A549 (cell line): ENCODE data around the gene OR2L8. TPM values are rescaled to one million over a fixed set of nuclear protein-coding genes. Genes with fewer than 3 reads are reported as not detected.

ENCODE experiments used
- ATAC-seq, 2 experiments: fragments of 200-7000 bp in 1 of 2; fragments of >200 bp in 1 of 2; cut with Nextera tagmentation in 1 of 2; cut with Tn5 transposase in 1 of 2; 3 replicates each; pipeline versions ENCODE4 v1.8.0 to v1.9.1; 2018 to 2020; ENCODE audit warnings: mild to moderate bottlenecking in 1 of 2, moderate library complexity in 1 of 2
- CTCF ChIA-PET: fragments of 300-600 bp; sonication (Branson Sonifier 250); formaldehyde crosslinking; extraction: SDS; loops from one replicate; lab custom pipeline; 2021; ENCODE audit warnings: antibody characterized with exemption, inconsistent platforms; lab: Yijun Ruan, JAX
- POLR2A ChIA-PET: fragments of 350-600 bp; formaldehyde crosslinking; extraction: SDS; loops from one replicate; lab custom pipeline; 2021; ENCODE audit warnings: antibody characterized with exemption, inconsistent platforms; lab: Yijun Ruan, JAX
- DNase-seq, 2 experiments: peaks; one replicate each; pipeline versions ENCODE4 v3.0.0 to v3.0.0-alpha.2; 2011 to 2016; ENCODE audit warnings: low read depth in 1 of 2, low spot score in 1 of 2
- FAIRE-seq: peaks from 2 replicates; lab custom pipeline; 2011; peaks lifted over from hg19 to GRCh38; lab: Jason Lieb, UNC
- H3K27ac ChIP-seq, 2 experiments: fragments of >200 bp; sonication (Bioruptor Twin); formaldehyde crosslinking; 3 replicates each; pipeline ENCODE4 v1.5.1; 2016 to 2017
- H3K4me1 ChIP-seq: fragments of >200 bp; sonication (Bioruptor Twin); formaldehyde crosslinking; 3 replicates; pipeline ENCODE4 v1.6.1; 2016
- H3K4me2 ChIP-seq: fragments of >200 bp; sonication (Bioruptor Twin); formaldehyde crosslinking; 3 replicates; pipeline ENCODE4 v1.6.1; 2016
- H3K4me3 ChIP-seq: fragments of >200 bp; sonication (Bioruptor Twin); formaldehyde crosslinking; 3 replicates; pipeline ENCODE4 v1.5.1; 2016
- H3K9me3 ChIP-seq: fragments of >200 bp; sonication (Bioruptor Twin); formaldehyde crosslinking; 3 replicates; pipeline ENCODE4 v1.6.1; 2016
- BCL3 ChIP-seq: fragments of >200 bp; sonication (Bioruptor Twin); formaldehyde crosslinking; IDR thresholded peaks from 3 replicates; pipeline ENCODE4 v1.6.1; 2016
- CBX8 ChIP-seq: fragments of 200-600 bp; sonication (generic); IDR thresholded peaks from 2 replicates; pipeline ENCODE4 v1.6.1; 2016
- CTCF ChIP-seq: fragments of >200 bp; sonication (Bioruptor Twin); formaldehyde crosslinking; IDR thresholded peaks from 3 replicates; pipeline ENCODE4 v1.5.1; 2016
- EP300 ChIP-seq, 2 experiments: fragments of >200 bp; sonication (Bioruptor Twin); formaldehyde crosslinking; IDR thresholded peaks; 2 replicates in 1 of 2; 3 replicates in 1 of 2; pipeline ENCODE4 v1.6.1; 2016 to 2017
- FOSL2 ChIP-seq, 2 experiments: fragments of 450-650 bp in 1 of 2; fragments of >200 bp in 1 of 2; sonication (Bioruptor Twin) in 1 of 2; formaldehyde crosslinking; IDR thresholded peaks; 2 replicates each; pipeline versions ENCODE4 v1.5.0 to v1.6.1; 2016 to 2020; ENCODE audit warnings: mild to moderate bottlenecking in 1 of 2, moderate library complexity in 1 of 2
- GATA3 ChIP-seq: IDR thresholded peaks from 2 replicates; pipeline ENCODE4 v1.6.1; 2012; ENCODE audit warnings: borderline replicate concordance
- HDAC2 ChIP-seq: fragments of 200-600 bp; sonication (generic); IDR thresholded peaks from 2 replicates; pipeline ENCODE4 v1.6.1; 2016
- HEYL ChIP-seq: fragments of 250-450 bp; sonication (Bioruptor Pico); IDR thresholded peaks from 2 replicates; pipeline ENCODE4 v1.8.0; 2021; ENCODE audit warnings: mild to moderate bottlenecking, moderate library complexity
- HOXB13 ChIP-seq: fragments of 250-450 bp; sonication (Bioruptor Pico); IDR thresholded peaks from 2 replicates; pipeline ENCODE4 v1.5.0; 2020; ENCODE audit warnings: low read depth, mild to moderate bottlenecking, moderate library complexity
- JUNB ChIP-seq: fragments of >200 bp; sonication (Bioruptor Twin); formaldehyde crosslinking; IDR thresholded peaks from 2 replicates; pipeline ENCODE4 v1.6.1; 2016
- KDM1A ChIP-seq: fragments of 200-600 bp; sonication (generic); IDR thresholded peaks from 2 replicates; pipeline ENCODE4 v1.6.1; 2016; ENCODE audit warnings: low read depth, mild to moderate bottlenecking
- KDM5A ChIP-seq: fragments of 200-600 bp; sonication (generic); IDR thresholded peaks from 2 replicates; pipeline ENCODE4 v1.6.1; 2016; ENCODE audit warnings: antibody characterized with exemption, mild to moderate bottlenecking
- MAFK ChIP-seq: fragments of 450-650 bp; IDR thresholded peaks from 2 replicates; pipeline ENCODE4 v1.6.1; 2014; ENCODE audit not compliant: partially characterized antibody
- MYC ChIP-seq: IDR thresholded peaks from 2 replicates; pipeline ENCODE4 v1.6.1; 2012; ENCODE audit warnings: mild to moderate bottlenecking, inconsistent platforms, low read length, improper control_type of control experiment, borderline replicate concordance
- NFE2L2 ChIP-seq: fragments of 150-350 bp; conservative IDR thresholded peaks from 2 replicates; pipeline ENCODE4 v1.6.1; 2014; ENCODE audit warnings: low read length
- PHF8 ChIP-seq: fragments of 200-600 bp; sonication (generic); IDR thresholded peaks from 2 replicates; pipeline ENCODE4 v1.6.1; 2016; ENCODE audit warnings: low read depth, mild to moderate bottlenecking, antibody characterized with exemption, moderate library complexity, borderline replicate concordance
- POLR2A ChIP-seq: IDR thresholded peaks from 2 replicates; pipeline ENCODE4 v1.6.1; 2012; ENCODE audit warnings: mild to moderate bottlenecking, low read length
- RAD21 ChIP-seq, 2 experiments: fragments of >200 bp in 1 of 2; sonication (Bioruptor Twin) in 1 of 2; formaldehyde crosslinking in 1 of 2; IDR thresholded peaks in 1 of 2; conservative IDR thresholded peaks in 1 of 2; 2 replicates in 1 of 2; 3 replicates in 1 of 2; pipeline ENCODE4 v1.6.1; 2012 to 2018; ENCODE audit warnings: inconsistent platforms in 1 of 2
- RARB ChIP-seq: fragments of 250-450 bp; sonication (Bioruptor Pico); IDR thresholded peaks from 2 replicates; pipeline ENCODE4 v1.8.0; 2021; ENCODE audit warnings: mild to moderate bottlenecking, moderate library complexity
- RNF2 ChIP-seq: fragments of 200-600 bp; sonication (generic); IDR thresholded peaks from 2 replicates; pipeline ENCODE4 v1.6.1; 2016; ENCODE audit warnings: low read depth, mild to moderate bottlenecking, antibody characterized with exemption, moderate library complexity, borderline replicate concordance
- SREBF2 ChIP-seq: fragments of 450-650 bp; IDR thresholded peaks from 2 replicates; pipeline ENCODE4 v1.6.1; 2014; ENCODE audit warnings: mild to moderate bottlenecking, moderate library complexity
- TFCP2L1 ChIP-seq: fragments of 250-450 bp; sonication (Bioruptor Pico); IDR thresholded peaks from 2 replicates; pipeline ENCODE4 v1.5.0; 2021; ENCODE audit warnings: mild to moderate bottlenecking
- TP53 ChIP-seq: fragments of 250-450 bp; sonication (Bioruptor Pico); IDR thresholded peaks from 2 replicates; pipeline ENCODE4 v1.5.0; 2021; ENCODE audit warnings: mild to moderate bottlenecking, moderate library complexity
- USF2 ChIP-seq: fragments of 450-650 bp; IDR thresholded peaks from 2 replicates; pipeline ENCODE4 v1.6.1; 2014; ENCODE audit warnings: antibody characterized with exemption
- ZC3H11A ChIP-seq: fragments of 450-650 bp; IDR thresholded peaks from 2 replicates; pipeline ENCODE4 v1.6.1; 2014; ENCODE audit warnings: antibody characterized with exemption, mild to moderate bottlenecking
- ZNF302 ChIP-seq: fragments of 250-450 bp; sonication (Bioruptor Pico); IDR thresholded peaks from 2 replicates; pipeline ENCODE4 v1.9.0; 2021; ENCODE audit warnings: inconsistent platforms, mild to moderate bottlenecking, moderate library complexity
- WGBS: methylation state at CpG from one replicate; pipeline ENCODE4 v1.1.6; 2017; ENCODE audit errors: missing lambda C conversion rate; 5-methylcytosine and 5-hydroxymethylcytosine counted together
- polyA plus RNA-seq, 4 experiments: library from polyadenylated mRNA; depleted of rRNA in 3 of 4; stranded (reverse); fragments of >200 nt; fragmentation: RNase III in 1 of 4; extraction: RNeasy Plus Mini Kit Qiagen cat#74134 plus additional on column Dnase treatment in 1 of 4; gene quantifications; 2 replicates in 3 of 4; 3 replicates in 1 of 4; pipeline ENCODE4 v1.2.3, GENCODE V29; 2011 to 2017

Gene OR2L8
- polyA plus RNA-seq, 2 of the 4 experiments (the other 2 are of a cell fraction) = not detected

GRCh38 chr1:247961791-247962190 lies 13.1 kb downstream of the OR2L8 start:
- Histone ChIP-seq H3K9me3 (0 out of 3 replicates have a peak, but pooled peaks cover 3% of the 10 kb centered on the region), H3K4me2 (no peak overlapping the region), H3K4me1 (no peaks in the 10 kb centered on the region), H3K4me3 (no peak overlapping the region), H3K27ac (no peak overlapping the region)
- TF ChIP-seq POLR2A (no peak), GATA3 (no peak), RNF2 (no peak), ZC3H11A (no peak), PHF8 (no peak), SREBF2 (no peak), NFE2L2 (no peak), KDM5A (no peak), EP300 (IDR thresholded peaks at IDR 0.05) (no peak), MAFK (no peak), ZNF302 (CRISPR knock-in tag) (no peak)
- ATAC-seq = no peak
- no peak for FAIRE-seq
- POLR2A ChIA-PET = no interaction called here
- 0% methylated on average over 3 of the region's 3 CpGs for WGBS
- DNase-seq = no peak
- CTCF ChIA-PET = no interaction called here

GRCh38 chr1:247962911-247963588 lies 14.4 kb downstream of the OR2L8 start:
- ChIA-PET POLR2A (no interaction called here), CTCF (no interaction called here)
- H3K4me1 ChIP-seq = no peaks in the 10 kb centered on the region
- H3K27ac ChIP-seq = no peak overlapping the region
- H3K4me2 ChIP-seq = no peak overlapping the region
- no peak overlapping the region for H3K4me3 ChIP-seq
- DNase-seq (no peak), FAIRE-seq (no peak), ATAC-seq (no peak)
- 0 out of 3 replicates have a peak, but pooled peaks cover 3% of the 10 kb centered on the region for H3K9me3 ChIP-seq
- TF ChIP-seq RAD21 (conservative IDR thresholded peaks at IDR 0.05 in 1 of 2, IDR thresholded peaks at IDR 0.05 in 1 of 2) (no peak), CTCF (no peak), USF2 (no peak), TP53 (CRISPR knock-in tag) (no peak), BCL3 (no peak), FOSL2 (IDR thresholded peaks at IDR 0.05) (no peak), FOSL2 (CRISPR knock-in tag; IDR thresholded peaks at IDR 0.05) (no peak), HEYL (CRISPR knock-in tag) (no peak), KDM5A (no peak), MYC (no peak), TFCP2L1 (CRISPR knock-in tag) (no peak), JUNB (no peak), KDM1A (no peak), EP300 (IDR thresholded peaks at IDR 0.05) (no peak), RARB (CRISPR knock-in tag) (no peak), HDAC2 (no peak), ZC3H11A (no peak), CBX8 (no peak), HOXB13 (no peak)
- WGBS = 0% methylated on average over 4 of the region's 4 CpGs
